ENCODE results near the gene FZR1.

The FZR1 gene

DNA sequence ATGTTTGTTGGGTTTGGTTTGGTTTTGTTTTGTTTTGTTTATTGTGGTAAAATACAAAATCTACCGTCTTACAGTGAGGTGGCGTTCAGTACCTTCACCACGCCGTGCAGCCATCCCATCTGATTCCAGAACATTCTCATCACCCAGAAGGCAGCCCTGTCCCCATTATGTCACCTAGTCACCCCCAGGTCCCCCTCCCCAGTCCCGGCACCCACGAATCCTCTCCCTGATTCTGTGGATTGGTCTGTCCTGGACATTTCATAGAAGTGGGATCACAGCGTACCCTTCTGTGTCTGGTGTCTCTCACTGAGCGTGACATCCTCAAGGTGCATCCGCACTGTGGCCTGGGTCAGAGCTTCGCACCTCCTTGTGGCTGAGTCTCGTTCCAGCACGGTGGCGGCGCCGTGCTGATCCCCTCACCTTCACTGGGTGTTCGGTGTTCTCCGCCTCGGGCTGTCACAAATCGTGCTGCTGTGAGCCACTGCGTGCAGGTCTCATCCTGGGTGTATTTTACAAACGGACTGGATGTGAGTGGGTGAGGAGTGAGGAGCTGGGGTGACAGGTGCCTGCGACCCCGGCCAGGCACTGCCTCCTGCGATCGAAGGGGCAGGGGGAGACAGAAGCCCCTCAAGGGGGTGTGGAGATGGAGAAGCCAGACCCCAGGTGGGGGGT lies 32.3 kb downstream of the FZR1 start:
- Mint-ChIP-seq H3K27me3 (ENCODE audit: low read depth) (no peaks in the 10 kb centered on the region), H3K9me3 (no peaks in the 10 kb centered on the region), H3K36me3 (ENCODE audit: low read depth) (peaks cover 13% of the 10 kb centered on the region), H3K4me3 (no peak overlapping the region), H3K4me1 (no peaks in the 10 kb centered on the region), H3K27ac (peak overlapping the region in 1 of 3 experiments; percentile 63)
- TF ChIP-seq, protein P1, sequence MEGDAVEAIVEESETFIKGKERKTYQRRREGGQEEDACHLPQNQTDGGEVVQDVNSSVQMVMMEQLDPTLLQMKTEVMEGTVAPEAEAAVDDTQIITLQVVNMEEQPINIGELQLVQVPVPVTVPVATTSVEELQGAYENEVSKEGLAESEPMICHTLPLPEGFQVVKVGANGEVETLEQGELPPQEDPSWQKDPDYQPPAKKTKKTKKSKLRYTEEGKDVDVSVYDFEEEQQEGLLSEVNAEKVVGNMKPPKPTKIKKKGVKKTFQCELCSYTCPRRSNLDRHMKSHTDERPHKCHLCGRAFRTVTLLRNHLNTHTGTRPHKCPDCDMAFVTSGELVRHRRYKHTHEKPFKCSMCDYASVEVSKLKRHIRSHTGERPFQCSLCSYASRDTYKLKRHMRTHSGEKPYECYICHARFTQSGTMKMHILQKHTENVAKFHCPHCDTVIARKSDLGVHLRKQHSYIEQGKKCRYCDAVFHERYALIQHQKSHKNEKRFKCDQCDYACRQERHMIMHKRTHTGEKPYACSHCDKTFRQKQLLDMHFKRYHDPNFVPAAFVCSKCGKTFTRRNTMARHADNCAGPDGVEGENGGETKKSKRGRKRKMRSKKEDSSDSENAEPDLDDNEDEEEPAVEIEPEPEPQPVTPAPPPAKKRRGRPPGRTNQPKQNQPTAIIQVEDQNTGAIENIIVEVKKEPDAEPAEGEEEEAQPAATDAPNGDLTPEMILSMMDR (IDR thresholded peaks at IDR 0.05; ENCODE audit: unreplicated experiment in 3 of 3): no peak

DNA sequence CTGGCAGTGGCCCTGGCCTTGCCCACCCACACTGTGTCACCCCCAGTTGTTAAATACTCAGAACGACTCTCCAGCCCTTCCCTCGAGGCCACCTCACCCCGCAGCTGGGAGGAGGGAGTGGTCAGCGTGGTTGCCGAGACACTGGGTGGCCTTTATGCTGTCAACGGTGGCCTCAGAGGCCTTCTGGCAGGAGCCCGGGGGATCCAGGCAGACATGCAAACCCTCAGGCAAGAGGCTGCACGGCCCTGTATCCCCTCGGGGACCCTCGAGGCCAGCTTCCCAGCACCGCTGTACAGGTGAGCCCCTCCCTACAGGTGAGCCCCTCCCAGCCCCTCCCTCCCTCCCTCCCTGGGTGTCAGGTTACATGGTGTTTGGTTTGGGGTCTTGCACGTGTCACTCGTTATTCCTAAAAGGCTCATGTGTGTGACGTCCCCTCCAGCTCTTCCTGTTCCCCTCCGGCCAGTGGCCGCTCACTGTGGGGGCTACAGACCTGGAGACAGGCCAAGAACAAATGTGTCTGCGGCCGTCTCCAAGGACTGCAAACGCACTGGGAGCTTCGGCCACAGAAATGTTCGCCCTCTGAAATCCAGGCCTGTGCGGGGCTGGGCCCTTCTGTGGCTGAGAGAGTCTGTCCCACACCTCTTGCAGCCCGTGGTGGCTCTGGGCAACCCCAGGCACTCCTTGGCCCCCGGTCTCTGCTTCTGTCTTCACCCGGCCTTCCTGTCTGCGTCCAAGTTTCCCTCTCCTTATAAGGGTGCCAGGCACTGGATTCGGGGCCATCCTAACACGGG lies 33.0 kb downstream of the FZR1 start, which contains the start of gene TEKTIP1:
Gene TEKTIP1, plus strand, starts transcription at position 210 of the 791 bp plus-strand sequence. Its CDS starts 4 bp downstream, at position 214.
- TF ChIP-seq, protein P1 (IDR thresholded peaks at IDR 0.05; ENCODE audit: unreplicated experiment in 3 of 3): no peak
- Mint-ChIP-seq H3K4me3 (no peak within 1 kb of the TSS), H3K27me3 (ENCODE audit: low read depth) (no peaks in the 10 kb centered on the region), H3K27ac (peak within 1 kb of the TSS in 1 of 3 experiments; percentile 63), H3K9me3 (no peaks in the 10 kb centered on the region), H3K36me3 (ENCODE audit: low read depth) (peaks cover 10% of the 10 kb centered on the region), H3K4me1 (no peaks in the 10 kb centered on the region)

DNA sequence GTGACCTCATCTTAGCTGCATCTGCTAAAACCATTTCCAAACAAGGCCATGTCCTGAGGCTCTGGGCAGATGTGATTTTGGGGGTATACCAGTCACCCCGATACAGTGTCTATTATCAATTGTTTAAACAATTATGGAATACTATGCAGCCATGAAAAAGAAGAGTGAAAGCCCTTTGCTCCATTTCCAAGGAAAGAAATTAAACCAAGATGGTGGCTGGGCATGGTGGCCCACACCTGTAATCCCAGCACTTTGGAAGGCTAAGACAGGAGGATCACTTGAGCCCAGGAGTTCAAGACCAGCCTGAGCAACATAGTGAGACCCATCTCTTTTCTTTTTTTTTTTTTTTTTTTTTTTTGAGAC lies 33.6 kb downstream of the FZR1 start:
- no peaks in the 10 kb centered on the region for H3K27me3 Mint-ChIP-seq (ENCODE audit: low read depth)
- H3K27ac Mint-ChIP-seq: no peak overlapping the region
- no peaks in the 10 kb centered on the region for H3K4me1 Mint-ChIP-seq
- TF ChIP-seq, protein P1 (IDR thresholded peaks at IDR 0.05; ENCODE audit: unreplicated experiment in 3 of 3): no peak
- H3K9me3 Mint-ChIP-seq: no peaks in the 10 kb centered on the region
- H3K4me3 Mint-ChIP-seq: no peak overlapping the region
- H3K36me3 Mint-ChIP-seq (ENCODE audit: low read depth): peaks cover 4% of the 10 kb centered on the region

DNA sequence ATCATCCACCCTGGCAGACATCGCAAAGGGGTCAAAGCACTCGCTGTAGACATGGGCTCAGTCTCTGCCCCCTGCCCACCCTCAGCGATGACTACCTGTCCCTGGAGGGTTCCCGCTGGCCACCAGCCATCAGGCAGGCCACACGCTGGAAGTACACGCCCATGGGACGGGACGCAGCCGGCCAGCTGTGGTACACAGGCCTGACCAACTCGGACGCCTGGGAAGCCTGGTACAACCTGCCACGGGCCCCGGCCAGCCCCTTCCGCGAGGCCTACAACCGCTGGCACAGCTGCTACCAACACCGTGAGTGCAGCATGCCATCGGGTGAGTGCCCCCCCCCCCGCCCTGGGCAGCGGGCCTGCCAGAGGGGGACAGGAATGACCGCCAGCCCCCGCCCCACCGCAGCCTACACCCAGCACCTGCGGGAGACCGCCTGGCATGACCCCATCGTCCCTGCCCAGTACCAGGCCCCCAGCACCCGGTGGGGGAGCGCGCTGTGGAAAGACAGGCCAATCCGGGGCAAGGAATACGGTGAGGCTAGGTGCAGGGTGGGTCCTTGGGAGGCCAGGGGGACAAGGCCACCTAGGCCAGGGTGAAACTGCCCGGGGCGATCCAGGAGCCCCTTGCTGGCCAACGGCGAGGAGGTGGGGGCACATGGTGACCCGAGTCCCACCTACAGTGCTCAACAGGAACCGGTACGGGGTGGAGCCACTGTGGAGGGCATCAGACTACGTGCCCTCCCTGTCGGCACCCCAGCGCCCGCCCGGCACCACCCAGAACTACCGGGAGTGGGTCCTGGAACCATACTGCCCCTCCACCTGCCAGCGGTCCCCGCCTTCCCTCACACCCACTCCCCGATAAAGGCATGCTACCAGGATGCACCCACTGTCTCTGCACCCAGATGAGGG lies 37.3 kb downstream of the FZR1 start:
- Mint-ChIP-seq H3K36me3 (ENCODE audit: low read depth) (peaks cover 5% of the 10 kb centered on the region), H3K4me1 (no peaks in the 10 kb centered on the region), H3K9me3 (no peaks in the 10 kb centered on the region), H3K27me3 (ENCODE audit: low read depth) (no peaks in the 10 kb centered on the region), H3K27ac (no peak overlapping the region), H3K4me3 (no peak overlapping the region)
- TF ChIP-seq, protein P1 (IDR thresholded peaks at IDR 0.05; ENCODE audit: unreplicated experiment in 3 of 3): no peak

DNA sequence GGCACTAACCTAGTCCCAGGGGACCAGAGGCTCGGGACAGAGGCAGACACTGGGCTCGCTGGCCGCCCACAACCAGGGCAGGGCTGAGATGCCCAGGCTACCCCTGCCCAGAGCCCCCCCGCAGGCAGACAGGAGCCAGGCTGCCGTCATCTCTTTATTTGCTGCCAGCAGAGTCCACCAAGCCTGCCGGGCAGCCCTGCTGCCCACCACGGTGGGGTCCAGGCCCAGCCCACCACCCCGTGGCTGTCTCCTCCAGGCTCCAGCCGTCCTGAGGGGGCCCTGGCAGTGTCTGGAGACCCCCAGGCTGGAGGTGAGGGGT lies 37.9 kb downstream of the FZR1 start:
- Mint-ChIP-seq H3K36me3 (ENCODE audit: low read depth) (peaks cover 5% of the 10 kb centered on the region), H3K4me1 (no peaks in the 10 kb centered on the region), H3K9me3 (no peaks in the 10 kb centered on the region), H3K27me3 (ENCODE audit: low read depth) (no peaks in the 10 kb centered on the region), H3K27ac (no peak overlapping the region), H3K4me3 (no peak overlapping the region)
- TF ChIP-seq, protein P1 (IDR thresholded peaks at IDR 0.05; ENCODE audit: unreplicated experiment in 3 of 3): no peak
